IPS DF 4.7 (cell line): ENCODE data around the gene STOML1.
A peak's percentile ranks its signal among the peaks of the same experiment; 100 is the strongest.

Source experiments
- DNase-seq: peaks from one replicate; pipeline ENCODE4 v3.0.0-alpha.2; 2013; ENCODE audit warnings: low spot score; ENCODE audit errors: extremely low read depth

The STOML1 gene

GRCh38 chr15:74022706-74023470 lies 30.8 kb upstream of the STOML1 start:
- no peak for DNase-seq

DNA sequence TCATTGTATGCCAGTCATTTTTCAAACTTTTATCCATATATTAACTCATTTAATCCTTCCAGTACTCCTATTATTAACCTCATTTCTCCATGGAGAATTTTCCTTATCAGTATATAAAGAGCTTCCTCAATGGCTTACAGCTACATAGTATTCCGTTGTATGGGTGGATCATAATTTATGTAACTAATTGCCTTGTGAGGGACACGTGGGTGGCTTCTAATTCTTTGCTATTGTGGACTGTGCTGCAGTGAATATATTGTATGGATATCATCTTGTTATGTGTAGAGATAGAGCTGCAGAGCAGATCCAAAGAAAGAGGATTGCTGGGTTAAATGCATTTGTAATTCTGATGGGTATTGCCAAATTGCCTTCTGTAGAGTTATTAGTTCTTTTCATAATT lies 27.6 kb upstream of the STOML1 start:
- DNase-seq, result no peak

- DNase-seq, result no peak
These were observed 21.3 kb upstream of the STOML1 start for GRCh38 chr15:74013374-74013894.

DNA sequence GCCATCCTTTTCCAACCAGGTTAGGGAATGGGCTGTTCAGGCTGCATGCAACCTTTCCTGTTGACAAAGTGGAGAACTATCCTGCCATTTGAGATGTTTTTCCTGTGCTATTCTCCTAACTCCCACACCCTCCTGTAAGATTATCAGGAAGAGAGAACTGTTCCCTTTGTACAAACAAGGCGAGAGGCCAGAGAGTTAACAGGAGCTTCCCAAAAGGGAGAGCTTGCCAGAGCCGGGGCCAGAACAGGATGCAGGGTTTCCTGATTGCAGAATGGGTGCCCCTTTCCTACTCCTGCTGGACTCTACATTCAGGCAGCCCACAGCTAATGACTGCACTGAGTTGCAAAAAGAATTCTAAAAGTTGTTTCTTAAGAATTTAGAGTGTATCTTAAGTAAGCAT lies 19.5 kb upstream of the STOML1 start:
- no peak for DNase-seq

DNA sequence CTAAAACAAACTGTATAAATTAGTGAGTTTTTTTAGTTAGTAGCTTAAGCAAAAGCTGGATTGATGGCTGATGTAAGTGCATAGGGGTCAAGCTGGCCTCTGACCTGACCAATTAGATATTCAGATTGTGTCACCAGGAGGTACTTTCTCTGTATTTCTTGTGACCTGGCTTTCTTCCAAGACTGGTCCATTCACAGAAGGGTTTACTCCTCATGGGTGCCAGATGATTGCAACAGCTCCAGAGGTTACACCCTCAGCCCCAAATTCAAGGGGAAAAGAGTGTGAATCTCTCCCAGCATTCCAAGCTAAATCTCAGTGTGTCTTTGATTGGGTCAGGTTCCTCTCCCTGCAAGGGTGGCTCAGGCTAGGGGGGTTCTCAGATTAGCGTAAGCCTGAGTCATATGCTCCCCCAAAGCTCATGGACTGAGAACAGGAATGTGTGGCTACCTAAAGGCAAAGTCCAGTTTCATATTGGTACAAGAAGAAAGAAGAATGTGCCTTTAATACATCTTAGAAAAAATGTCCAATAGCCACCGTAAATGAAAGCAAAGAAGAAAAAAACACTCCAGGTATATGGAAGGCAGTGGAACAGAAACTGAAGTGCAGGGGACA lies 18.9 kb upstream of the STOML1 start:
- DNase-seq, result no peak

DNA sequence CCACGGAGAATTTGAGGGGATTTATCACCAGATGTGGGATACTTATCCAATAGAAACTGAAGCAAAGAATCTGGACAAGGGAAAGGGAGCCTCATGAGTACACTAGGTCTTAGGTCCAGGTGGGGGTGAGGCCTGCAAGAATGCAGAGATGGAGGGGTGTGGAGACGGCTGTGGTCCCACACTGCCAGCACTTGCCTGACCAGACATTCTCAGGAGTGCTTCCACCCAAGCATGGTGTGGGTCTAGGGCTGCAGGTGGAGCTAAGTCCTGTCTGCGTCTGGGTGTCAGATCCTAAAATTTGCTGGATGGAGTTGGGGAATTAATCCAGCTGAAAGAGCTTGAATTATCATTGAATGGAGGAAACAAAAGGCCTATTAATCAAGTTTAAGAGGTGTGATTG lies 16.8 kb upstream of the STOML1 start:
- DNase-seq, result no peak

GRCh38 chr15:74007820-74008371 lies 15.8 kb upstream of the STOML1 start:
- no peak for DNase-seq

DNA sequence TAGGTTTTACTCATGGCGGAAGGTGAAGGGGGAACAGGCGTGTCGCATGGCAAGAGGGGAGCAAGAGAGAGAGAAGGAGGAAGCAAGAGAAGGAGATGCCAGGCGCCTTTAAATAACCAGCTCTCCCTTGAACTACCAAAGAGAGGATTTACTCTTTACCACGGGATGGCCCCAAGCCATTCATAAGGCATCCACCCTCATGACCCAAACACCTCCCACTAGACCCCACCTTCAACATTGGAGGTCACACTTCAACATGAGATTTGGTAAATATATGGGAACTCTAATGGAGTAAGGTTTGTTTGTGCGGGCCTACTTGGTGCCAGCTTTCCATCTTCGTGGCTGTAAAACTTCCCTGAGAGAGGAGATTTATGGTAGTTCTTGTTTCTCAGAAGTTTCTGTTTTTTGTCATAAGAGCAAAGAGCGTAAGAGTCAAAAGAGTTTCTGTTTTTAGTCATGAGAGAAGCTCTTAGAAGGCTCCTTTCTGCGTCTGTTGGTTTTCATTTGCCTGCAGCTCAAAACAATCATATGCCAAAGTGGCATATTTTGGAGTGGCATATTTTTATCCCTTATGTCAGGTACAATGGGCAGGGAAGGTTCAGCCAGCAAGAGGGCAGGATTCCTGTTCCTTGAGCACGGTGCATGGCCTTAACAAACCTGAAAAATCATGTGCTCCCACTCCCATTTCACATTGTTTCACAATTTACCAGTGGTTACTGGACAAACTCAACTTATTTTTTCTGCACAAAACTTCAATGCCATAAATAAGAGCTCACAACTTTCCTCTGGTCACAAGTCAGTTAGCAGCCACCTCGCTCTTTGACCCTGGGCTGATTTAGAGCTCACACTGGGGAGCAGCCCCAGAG lies 14.9 kb upstream of the STOML1 start:
- no peak for DNase-seq

DNA sequence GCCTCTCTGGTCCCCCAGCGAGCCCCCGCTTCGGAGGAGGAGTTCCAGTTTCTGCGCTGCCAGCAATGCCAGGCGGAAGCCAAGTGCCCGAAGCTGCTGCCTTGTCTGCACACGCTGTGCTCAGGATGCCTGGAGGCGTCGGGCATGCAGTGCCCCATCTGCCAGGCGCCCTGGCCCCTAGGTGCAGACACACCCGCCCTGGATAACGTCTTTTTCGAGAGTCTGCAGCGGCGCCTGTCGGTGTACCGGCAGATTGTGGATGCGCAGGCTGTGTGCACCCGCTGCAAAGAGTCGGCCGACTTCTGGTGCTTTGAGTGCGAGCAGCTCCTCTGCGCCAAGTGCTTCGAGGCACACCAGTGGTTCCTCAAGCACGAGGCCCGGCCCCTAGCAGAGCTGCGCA lies 5.9 kb upstream of the STOML1 start:
- DNase-seq, result no peak

DNA sequence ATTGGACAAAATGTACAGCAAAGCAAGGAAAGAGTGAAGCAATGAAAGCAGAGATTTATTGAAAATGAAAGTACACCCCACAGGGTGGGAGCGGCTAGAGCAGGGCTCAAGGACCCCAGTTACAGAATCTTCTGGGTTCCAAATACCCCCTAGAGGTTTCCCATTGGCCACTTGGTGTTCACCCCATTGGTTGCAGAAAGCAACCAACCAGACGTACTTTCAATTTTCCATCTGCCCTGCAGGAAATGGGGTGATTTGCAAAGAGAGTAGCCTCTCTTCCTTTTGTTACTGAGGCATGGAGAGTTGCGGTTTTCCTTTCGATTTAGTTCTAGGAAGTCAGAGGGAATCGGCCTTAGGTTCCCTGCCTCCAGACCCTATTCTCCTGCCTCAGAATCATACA lies 4.8 kb upstream of the STOML1 start:
- DNase-seq, result no peak

DNA sequence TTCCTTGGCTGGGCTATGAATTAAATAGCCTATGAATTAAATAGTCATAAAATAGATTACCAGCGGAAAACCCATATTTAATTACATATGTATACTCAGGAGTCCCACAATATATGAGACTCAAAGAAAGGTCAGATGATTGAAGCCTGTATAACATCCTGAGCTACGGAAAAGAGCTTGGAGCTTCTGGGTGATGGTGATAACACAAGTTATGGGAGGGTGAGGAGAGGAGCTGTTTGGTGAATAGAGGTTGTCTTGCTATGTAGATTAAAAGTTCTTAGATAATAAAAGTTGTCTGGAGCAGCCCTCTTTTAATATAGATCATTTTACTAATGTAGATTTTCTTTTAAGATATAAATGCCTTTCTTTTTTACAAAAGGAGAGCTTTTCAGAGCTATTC lies 4.2 kb upstream of the STOML1 start:
- DNase-seq, result no peak

GRCh38 chr15:73994912-73995622 lies 3.0 kb upstream of the STOML1 start:
- DNase-seq, result no peak

GRCh38 chr15:73994413-73994883 lies 2.4 kb upstream of the STOML1 start, which contains the start of gene PML:
Gene PML, plus strand, starts transcription at chr15:73994716. Its CDS starts 97 bp downstream, at chr15:73994813.
- peak; percentile 76 for DNase-seq

GRCh38 chr15:73993211-73993994 lies 1.3 kb upstream of the STOML1 start:
- no peak for DNase-seq

DNA sequence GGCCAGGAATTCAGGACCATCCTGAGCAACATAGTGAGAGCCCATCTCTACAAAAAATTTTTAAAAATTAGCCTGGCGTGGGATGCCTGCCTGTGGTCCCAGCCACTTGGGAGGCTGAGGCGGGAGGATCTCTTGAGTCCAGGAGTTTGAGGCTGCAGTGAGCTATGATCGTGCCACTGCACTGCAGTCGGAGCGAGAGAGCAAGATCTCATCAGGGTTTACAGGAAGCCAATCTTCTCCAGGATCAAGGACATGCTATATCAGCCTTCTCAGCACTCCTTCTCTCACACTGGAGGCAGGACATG lies 451 bp upstream of the STOML1 start:
- DNase-seq, result no peak

DNA sequence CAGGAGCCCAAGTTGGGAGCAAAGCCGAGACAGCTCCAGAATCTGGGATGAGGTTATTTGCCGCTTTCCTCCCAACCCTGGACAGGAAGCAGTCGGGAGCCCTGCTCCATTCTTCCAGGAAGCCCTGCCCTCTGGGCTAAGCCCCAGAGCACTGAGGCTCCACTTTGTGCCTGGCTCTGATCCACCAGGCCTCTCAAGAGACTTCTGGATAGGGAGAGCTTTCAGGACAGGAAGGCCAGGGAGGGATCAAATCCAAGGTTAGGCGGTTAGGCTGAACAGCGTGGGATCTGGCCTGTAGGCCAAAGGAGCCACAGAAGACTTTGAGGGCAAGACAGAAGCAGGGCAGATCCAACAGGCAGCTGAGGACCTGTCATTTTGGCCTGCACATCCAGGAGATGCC lies 835 bp downstream of the STOML1 start:
- DNase-seq, result no peak

DNA sequence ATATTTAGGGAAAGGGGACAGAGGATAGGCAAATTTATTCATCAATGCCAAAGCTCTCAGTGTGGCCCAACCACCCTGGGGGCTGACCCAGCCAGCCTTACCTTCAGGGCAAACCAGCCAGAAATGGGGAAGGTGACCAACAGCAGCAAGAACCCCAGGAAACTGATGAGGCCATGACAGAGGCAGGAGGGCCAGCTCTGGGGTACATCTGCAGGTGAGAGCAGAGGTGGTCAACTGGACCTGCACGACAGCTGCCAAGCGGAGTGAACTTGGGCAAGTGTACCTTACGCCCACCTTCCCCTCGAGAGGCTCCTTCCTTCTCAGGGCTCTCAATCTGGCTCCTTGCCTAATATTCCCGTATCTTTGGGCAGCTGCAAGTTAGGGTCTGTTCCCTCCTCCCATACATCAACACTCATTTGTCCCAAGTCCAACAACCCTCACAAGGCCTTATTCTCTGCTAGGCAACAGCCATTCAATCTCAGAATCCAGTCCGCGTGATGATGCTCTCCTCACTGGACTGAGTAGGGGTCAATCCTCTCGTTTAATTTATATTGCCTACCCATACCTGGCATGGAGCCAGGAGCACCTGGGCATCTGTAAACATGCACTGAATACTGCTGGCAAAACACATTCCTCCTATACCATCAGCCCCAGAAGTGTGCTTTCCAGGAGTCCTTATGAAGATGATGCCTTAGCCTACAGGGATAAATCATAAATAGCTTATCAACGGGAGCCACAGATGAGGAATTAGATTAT lies 1.7 kb downstream of the STOML1 start:
- no peak for DNase-seq

DNA sequence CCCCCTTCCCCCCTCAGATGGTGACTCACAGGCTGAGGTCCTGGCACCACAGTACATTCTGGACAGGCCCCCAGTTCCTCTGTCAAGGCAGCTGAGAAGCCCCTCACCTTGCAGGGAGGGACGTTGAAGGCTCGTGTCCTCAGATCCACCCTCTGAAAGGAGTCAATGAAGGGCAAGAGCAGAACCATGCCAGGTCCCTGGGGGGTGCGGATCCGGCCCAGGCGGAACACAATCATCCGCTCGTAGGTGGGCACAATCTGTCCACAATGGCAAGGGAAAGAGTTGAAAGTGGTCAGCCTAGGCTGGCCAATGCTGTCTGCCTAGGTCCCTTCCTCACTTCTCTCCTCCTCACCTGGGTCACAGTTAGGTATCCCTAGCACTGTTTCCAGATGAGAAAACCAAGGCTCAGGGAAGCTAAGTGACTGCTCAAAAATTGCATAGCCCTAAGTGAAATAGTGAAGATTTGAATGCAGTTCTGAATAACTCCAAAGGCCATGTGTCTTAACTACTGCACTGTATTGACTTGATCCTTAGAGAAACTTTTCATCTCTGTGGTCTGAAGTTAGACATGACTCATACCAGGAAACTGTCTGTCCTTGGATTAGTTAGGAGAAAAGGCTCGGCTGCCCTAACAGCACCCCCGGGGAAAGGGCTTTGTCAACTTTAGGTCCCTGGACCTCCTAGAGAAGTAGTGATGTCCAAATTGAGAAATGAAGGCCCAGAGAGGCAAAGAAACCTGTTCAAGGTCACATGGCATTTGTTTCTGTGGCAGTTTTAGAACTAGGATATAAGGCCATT lies 2.9 kb downstream of the STOML1 start:
- DNase-seq, result no peak
